Right kidney (tissue), 1 donor: ENCODE results near the gene KYAT1.
"Not testable (repeated sequence)": the region's sequence is repeated elsewhere in the genome, so short reads cannot be mapped to it uniquely, and the experiment has no call there.

Experiments
- DNase-seq: peaks from one replicate; pipeline ENCODE4 v3.0.0-alpha.2; 2016

The KYAT1 gene

DNA sequence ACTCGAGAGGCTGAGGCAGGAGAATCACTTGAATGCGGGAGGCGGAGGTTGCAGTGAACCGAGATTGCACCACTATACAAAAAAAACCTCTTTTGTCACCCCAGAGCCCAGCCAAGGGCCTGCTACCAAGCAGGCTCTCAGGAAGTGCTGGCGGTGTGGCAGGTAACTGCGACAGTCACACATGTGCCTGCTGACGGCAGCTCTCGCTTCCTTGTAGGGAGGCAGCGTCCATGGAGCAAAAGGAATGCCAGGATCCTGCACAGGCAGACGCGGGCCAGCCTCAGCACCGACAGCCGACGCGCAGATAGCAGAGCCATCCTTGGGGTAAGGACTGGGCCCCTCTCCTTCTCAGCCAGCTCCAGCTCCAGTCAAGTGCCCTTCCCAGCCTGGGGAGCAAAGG lies 4.0 kb upstream of the KYAT1 start:
- DNase-seq, result no peak

DNA sequence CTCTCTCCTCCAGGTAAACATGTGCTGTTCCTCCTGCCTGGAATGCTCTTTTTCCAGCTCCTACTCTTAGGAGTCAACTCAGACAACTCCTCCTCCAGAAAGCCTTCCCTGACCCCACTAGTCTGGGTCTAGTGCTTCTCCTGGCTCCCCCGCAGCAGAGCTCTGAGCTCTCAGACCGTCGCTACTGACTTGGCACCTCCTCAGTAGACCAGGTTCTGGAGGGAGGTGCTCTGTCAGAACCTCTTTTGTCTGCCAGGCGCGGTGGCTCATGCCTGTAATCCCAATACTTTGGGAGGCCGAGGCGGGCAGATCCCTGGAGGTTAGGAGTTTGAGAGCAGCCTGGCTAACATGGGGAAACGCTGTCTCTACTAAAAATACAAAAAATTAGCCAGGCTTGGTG lies 3.6 kb upstream of the KYAT1 start:
- DNase-seq, result no peak

DNA sequence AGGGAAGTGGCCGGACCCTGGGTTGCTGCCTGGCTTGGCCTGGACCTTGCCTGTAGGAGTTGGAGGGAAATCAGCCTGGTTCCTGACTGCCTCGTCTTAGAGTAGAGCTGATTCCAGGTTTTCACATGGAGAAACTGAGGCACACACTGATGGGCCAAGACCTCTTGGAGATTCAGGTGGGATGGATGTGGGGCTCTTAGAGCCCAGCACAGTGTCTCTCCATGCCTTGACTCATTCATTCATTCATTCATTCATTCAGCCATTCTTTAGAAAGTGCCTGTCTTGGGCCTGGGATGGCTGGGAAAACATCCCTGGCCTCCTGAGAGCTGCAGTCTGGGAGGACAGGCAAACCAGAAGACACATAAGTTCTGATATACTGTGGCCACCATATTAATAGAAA lies 2.4 kb upstream of the KYAT1 start:
- no peak for DNase-seq

DNA sequence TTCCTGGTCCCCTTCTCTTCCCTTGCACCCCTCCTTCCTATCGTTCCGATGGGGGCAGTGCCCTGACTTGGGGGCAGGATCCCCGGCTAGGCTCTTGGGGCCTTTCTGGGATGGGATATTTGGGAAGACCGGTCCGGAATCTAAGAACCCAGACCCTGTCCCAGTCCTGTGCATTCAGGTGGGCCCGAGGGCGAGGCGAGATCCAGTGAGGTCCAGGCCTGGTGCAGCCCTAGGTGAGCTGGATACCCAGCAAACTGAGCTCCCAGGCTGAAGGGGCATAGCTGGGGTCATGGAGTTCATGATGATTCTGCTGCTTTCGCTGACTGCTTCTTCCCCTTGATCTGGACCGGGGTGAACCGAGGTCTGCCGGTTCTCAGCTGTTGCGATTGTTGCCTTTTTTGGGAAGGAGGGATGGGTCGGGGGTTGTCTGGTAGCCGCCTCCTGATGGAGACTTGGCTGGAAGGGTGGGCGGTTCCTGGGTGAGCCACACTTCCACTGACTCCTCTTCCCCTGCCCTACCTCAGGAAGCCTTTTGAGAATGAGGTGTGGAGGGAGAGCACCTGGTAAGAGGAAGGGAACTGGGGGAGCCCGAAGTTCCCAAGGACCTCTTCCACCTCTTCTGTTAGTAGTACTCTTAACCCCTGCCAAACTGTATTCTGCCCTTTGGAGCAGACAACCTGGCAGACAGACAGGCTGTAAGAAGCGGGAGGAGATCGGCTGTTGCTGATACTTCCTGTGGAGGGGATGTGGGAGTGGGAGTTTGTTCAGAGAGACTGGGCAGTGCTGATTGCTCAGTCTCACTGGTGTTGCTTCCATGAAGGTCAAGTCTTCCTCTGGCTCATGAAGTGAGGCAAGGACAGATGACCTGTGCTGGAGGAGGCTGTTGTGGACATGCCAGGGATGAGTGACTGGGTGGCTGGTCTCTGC lies 1.2 kb upstream of the KYAT1 start:
- DNase-seq, result peak; percentile 62

DNA sequence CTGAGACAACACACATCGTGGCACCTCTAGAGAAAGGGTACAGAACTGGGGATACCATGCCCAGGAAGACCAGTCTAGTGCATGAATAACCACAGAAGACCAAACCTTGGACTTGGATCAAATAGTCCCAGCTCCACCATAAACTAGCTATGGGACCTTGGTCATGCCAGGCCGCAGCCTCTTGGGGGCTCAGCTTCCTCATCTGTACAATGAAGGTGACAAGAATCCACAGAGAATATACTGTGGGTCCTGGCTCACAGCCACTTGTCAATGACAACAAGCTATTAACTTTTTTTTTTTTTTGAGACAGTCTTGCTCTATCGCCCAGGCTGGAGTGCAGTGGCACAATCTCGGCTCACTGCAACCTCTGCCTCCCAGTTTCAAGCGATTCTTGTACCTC lies 3.9 kb downstream of the KYAT1 start:
- DNase-seq, result no peak

DNA sequence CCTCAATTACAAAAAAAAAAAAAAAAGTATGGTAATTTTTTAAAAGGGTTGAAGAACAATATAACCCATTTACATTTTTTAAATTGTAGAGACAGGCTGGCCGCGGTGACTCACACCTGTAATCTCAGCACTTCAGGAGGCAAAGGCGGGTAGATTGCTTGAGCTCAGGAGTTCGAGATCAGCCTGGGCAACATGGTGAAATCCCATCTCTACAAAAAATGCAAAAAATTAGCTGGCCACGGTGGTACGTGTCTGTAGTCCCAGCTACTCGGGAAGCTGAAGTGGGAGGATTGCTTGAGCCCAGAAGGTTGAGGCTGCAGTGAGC lies 10.8 kb downstream of the KYAT1 start:
- DNase-seq, result not testable (repeated sequence)

DNA sequence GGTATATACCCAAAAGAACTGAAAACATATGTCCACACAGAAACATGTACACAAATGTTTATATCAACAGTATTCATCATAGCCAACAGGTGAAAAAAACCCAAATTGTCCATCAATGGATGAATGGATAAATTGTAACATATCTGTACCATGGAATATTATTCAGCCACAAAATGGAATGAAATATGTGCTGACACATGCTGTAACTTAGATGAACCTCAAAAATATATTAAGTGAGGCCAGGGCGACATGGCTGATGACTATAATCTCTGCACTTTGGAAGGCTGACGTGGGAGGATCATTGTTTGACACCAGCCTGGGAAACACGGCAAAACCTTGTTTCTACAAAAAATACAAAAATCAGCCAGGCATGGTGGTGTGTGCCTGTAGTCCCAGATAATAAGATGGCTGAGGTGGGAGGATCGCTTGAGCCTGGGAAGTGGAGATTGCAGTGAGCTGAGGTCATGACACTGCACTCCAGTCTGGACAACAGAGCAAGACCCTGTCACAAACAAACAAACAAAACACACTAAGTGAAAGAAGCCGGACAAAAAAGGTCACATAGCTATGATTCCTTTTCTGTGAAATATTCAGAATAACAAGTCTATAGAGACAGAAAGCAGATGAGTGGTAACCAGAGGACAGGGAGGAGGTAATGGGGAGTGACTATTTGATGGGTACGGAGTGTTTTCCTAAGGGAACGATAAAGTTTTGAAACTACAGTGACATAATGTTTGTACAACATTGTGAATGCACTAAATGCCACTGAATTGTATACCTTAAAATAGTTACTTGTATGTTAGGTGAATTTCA lies 11.4 kb downstream of the KYAT1 start:
- DNase-seq, result no peak

DNA sequence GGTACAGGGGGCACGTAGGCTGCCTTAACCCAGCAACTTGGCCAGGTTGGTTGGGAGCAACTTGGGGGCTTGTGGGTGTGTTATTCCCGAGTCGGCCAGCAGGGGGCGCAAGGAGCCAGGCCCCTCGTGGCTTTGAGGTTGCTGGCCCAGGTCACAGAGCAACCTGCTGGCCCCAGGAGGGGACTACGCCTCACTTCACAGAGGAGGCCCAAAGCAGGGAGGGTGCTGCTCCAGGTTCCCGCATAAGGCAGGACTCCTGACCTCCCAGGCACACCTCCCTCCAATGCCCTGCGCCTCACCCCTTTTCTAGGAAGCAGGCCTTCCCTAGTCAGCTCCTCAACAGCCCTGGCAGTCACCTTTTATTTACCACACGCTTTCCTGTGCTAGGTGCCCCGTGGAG lies 18.1 kb downstream of the KYAT1 start:
- peak; percentile 65 for DNase-seq

DNA sequence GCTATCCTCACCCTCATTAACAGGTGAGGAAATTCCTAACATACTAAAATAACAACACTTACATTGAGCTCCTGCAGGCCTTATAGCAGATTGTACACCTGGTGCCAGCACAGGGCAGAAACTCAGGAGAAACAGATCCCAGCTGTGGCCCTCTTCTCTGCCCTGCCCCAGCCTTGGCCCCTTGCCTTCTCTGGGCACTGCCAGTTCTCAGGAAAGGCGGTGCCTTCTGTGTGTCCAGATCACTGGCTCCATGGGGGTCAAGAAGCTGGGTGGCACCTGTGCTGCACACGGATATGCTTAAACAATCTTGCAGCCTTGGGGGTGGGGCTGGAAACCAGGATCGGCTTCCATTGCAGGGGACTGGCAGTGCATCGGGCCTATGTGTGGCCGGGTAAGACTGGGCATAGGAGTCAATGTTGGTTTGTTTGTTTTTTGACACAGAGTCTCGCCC lies 19.3 kb downstream of the KYAT1 start:
- DNase-seq, result no peak

DNA sequence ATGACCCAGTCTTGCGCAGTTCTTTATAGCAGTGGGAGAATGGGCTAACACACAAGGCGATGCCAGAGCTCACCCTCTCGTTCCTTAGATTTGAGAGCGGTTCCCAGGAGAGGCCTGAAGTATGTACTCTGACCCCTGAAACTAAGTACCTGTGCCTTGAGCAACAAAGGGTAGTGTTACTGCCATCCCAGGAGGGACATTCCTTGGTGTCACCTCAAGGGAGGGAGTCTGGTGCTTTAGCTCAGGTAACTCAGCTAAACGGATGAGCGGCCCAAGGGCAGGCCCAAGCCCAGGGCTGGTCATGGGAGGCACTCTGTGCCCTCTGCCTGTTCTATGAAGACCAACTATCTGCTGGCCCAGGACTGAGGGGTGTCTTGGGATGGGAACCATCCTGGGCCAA lies 20.2 kb downstream of the KYAT1 start:
- no peak for DNase-seq

DNA sequence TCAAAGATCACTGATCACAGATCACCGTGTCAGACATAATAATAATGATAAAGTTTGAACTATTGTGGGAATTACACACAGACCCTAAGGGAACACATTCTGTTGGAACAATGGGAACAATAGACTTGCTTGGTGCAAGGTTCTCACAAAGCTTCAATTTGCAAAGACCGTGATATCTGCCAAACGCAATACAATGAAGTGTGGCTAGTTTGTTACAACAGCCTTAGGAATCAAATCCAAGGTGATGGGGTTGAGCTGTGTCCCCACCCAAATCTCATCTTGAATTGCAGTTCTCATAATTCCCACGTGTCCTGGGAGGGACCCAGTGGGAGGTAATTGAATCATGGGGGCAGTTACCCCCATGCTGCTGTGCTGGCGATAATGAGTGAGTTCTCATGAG lies 20.8 kb downstream of the KYAT1 start:
- no peak for DNase-seq

DNA sequence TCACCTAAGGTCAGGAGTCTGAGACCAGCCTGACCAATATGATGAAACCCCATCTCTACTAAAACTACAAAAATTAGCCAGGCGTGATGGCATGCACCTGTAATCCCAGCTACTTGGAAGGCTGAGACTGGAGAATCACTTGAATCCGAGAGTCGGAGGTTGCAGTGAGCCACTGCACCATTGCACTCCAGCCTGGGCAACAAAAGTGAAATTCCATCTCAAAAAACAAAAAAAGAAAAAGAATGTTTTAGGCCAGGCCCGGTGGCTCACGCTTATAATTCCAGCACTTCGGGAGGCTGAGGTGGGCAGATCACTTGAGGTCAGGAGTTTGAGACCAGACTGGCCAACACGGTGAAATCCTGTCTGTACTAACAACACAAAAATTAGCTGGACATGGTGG lies 23.3 kb downstream of the KYAT1 start:
- DNase-seq, result not testable (repeated sequence)

DNA sequence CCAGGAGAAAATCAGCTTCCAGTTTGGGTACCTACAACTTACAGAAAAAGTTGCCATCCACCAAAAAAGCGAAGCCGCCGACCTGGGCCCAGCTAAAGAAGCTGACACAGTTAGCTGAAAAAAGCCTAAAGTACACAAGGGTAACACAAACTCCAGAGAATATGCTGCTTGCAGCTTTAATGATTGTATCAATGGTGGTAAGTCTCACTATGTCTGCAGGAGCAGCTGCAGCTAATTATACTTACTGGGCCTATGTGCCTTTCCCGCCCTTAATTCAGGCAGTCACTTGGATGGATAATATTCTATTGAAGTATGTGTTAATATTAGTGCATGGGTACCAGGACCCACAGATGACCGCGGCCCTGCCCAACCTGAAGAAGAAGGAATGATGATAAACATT lies 27.3 kb downstream of the KYAT1 start:
- not testable (repeated sequence) for DNase-seq

DNA sequence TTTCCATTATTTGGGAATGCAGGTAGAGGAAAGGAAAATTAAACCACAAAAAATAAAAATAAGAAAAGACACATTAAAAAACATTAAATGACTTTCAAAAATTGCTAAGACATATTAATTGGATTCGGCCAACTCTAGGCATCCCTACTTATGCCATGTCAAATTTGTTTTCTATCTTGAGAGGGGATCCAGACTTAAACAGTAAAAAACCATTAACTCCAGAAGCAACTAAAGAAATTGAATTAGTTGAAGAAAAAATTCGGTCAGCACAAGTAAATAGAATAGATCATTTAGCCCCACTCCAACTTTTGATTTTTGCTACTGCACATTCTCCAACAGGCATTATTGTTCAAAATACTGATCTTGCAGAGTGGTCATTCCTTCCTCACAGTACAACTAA lies 29.1 kb downstream of the KYAT1 start:
- not testable (repeated sequence) for DNase-seq

DNA sequence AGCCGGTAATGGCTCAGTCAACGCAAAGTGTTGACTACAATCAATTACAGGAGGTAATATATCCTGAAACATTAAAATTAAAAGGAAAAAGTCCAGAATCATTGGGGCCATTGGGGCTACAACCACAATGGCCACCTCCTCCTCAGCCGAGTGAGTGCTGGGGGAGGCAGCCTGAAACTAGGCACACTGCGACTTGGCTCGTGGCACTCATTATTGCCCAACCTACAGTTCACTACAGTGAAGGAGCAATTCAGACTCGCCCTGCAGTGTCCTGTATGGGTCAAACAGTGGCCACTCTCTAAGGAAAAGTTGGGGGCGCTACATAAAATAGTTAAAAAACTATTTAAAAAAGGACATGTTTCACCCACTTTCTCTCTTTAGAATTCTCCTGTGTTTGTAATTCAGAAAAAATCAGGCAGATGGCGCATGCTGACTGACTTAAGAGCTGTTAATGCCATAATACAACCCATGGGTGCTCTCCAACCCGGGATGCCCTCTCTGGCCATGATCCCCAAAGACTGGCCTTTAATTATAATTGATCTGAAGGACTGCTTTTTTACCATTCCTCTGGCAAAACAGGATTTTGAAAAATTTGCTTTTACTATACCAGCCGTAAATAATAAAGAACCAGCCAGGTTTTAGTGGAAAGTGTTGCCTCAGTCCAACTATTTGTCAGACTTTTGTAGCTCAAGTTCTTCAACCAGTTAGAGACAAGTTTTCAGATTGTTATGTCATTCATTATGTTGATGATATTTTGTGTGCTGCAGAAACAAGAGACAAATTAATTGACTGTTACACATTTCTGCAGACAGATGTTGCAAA lies 29.8 kb downstream of the KYAT1 start:
- DNase-seq, result not testable (repeated sequence)

DNA sequence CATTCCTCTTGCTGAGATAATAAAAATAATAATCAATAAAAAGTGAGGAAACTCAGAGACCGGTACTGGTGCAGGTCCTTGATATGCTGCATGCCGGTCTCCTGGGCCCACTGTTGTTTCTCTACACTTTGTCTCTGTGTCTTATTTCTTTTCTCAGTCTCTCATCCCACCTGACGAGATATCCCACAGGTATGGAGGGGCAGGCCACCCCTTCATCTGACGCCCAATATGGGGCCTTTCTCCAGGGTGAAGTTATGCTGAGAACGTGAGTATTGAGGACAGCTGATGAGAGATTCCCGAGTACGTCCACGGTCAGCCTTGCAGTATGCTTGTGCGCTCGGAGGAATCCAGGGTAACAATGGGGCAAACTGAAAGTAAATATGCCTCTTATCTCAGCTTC lies 30.7 kb downstream of the KYAT1 start:
- not testable (repeated sequence) for DNase-seq

DNA sequence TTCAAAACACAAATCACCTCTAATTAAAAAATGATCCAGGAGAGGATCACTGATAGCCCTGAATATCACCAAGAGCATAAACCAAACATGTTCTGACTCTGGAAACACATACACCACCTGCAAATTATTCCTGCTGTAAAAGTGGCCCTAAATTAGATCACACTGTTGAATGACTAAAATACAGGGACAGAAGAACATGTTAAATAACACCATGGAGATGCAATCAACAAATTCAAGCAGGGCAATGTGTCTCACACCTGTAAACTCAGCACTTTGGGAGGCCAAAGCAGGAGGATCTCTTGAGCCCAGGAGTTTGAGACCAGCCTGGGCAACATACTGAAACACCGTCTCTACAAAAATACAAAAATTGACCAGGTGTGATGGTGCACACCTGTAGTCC lies 33.9 kb downstream of the KYAT1 start:
- DNase-seq, result no peak

DNA sequence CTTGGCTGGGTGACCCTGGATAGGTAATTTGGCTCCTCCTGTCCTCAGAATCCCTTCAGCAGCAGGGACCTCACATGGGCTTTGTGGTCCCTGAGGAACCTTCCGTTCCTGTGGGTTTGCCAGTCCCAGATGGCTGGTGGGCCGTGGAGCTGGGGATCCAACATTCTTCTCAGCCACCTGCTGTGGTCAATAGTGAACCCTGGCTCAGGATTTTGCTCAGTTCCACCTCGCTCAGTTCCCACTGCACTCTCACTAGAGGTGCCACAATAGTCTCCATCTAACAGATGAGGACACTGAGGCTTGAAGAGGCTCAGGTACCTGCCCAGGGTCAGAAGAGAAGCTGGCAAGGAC lies 35.1 kb downstream of the KYAT1 start:
- DNase-seq, result no peak

DNA sequence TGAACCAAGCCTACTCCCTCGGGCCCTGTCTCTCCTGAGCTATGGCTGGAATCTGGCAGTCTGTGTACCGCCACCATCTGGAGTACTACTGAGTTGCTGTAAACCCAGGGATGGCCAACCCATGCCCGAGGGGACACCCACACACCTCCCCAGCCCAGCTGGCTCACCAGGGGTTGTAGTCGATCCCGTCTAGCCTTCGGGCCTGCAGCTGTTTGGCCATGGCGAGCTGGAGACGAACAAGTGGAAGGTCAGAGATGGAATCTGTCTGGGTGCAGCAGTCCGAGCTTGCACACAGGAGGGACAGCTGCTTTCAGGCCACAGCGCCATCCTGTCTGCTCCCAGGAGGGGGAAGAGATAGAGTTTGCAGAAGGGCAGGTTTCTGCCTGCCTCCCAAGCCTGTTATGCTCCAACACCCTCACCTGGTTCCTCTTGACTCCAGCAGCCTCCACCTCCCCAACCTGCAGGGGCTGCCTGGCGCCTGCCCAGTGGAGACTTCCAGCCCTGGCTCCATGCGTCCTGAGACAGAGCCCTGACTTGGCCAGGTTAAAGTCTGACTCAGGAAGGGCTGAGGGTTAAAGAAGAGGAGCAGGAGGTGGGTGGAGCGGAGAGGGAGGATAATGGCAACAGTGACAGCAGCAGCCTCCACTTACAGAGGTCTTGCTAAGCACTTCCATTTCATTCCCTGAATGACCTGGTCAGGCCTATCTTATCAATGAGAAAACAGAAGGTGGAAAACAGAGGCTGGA lies 36.4 kb downstream of the KYAT1 start:
- DNase-seq, result peak; percentile 37

DNA sequence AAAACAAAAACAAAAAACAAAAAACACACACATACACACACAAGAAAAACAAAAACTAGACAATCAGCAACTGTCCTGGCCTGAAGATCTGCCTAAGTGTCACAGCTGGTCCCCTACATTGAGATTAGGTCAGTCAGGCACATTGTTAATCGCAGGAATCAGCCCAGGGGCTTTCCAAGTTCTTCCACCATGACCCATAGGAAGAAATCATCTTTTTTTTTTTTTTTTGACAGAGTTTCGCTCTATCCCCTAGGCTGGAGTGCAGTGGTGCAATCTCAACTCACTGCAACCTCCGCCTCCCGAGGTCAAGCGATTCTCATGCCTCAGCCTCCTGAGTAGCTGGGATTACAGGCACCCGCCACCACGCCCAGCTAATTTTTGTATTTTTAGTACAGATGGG lies 38.6 kb downstream of the KYAT1 start:
- DNase-seq, result not testable (repeated sequence)

DNA sequence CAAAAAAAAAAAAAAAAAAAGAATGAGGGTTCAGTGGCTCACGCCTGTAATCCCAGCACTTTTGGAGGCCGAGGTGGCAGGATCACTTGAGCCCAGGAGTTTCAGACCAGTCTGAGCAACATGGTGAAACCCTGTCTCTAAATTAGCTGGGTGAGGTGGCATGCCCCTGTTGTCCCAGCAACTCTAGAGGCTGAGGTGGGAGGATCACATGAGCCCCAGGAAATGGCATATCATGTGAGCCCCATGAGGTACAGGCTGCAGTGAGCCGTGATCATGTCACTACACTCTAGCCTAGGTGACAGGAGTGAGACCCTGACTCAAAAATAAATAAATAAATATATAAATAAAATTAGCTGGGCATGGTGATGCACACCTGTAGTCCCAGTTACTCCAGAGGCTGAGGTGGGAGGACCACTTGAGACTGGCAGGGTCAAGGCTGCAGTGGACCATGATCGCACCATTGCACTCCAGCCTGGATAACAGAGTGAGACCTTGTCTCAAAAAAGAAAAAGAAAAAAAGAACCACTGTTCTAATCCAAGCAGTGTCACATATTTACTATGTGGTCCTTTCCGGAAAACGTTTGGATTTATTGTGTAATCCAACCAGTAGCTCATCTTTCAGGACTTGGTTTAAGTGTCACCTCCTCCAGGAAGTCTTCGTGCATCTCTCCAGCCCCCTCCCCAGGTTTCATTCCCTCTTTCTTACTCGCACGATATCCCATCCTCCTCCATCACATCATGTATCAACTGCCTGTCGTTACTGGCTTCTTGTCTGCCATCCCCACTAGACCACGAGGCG lies 39.9 kb downstream of the KYAT1 start:
- no peak for DNase-seq
